Measurements from ENCODE around the gene KMT2B.

- TF ChIP-seq CTCF (IDR thresholded peaks at IDR 0.05; ENCODE audit: low read depth, low read length) (no peak), EZH2phosphoT487 (IDR thresholded peaks at IDR 0.05; ENCODE audit: low read depth) (no peak)
These were observed 14.5 kb upstream of the KMT2B start for GRCh38 chr19:35703343-35703742.

Data from OCI-LY3 (cell line).